ENCODE results near the gene RNF151.
"Not testable (repeated sequence)": the region's sequence is repeated elsewhere in the genome, so short reads cannot be mapped to it uniquely, and the experiment has no call there.

RNF151 gene

DNA sequence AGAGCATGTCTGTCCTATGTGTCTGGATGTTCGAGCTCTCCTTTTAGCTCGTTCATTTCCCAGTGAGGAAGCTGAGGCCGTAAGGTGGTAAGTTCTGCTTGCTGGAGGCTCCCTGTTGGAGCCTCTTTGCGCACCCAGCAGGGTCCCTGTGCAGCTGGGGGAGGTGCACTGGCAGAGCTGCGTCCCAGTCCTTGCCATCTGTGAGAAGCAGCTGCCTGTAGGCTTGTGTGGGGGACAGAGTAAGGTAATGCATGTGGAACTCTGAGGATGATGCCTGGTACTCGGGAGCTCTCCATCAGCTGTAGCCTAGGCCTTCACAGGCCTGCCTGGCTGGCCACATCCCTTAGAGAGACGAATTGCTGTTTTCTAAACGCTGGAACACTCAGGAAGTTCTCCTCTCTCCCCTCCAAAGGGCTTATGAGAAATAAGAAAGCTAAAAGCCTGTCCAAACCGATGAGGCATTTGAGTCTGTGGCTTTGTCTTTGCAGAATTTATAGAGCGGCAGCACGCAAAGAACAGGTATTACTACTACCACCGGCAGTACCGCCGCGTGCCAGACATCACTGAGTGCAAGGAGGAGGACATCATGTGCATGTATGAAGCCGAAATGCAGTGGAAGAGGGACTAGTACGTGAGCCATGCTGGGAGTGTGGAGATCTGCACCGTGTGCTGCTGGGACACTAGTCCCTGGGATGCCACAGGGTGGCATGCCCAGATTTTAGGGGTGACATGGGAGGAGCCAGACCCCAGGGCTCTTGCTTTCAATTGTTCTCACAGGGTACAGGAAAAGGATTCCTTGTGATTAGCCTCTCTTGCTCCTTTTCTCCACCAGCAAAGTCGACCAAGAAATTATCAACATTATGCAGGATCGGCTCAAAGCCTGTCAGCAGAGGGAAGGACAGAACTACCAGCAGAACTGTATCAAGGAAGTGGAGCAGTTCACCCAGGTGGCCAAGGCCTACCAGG lies 5.7 kb upstream of the RNF151 start:
- no peak for DNase-seq

- no peak for DNase-seq
Observed at GRCh38 chr16:1961651-1962067, 5.0 kb upstream of the RNF151 start.

GRCh38 chr16:1962161-1963153 lies 4.2 kb upstream of the RNF151 start:
- not testable (repeated sequence) for DNase-seq

DNA sequence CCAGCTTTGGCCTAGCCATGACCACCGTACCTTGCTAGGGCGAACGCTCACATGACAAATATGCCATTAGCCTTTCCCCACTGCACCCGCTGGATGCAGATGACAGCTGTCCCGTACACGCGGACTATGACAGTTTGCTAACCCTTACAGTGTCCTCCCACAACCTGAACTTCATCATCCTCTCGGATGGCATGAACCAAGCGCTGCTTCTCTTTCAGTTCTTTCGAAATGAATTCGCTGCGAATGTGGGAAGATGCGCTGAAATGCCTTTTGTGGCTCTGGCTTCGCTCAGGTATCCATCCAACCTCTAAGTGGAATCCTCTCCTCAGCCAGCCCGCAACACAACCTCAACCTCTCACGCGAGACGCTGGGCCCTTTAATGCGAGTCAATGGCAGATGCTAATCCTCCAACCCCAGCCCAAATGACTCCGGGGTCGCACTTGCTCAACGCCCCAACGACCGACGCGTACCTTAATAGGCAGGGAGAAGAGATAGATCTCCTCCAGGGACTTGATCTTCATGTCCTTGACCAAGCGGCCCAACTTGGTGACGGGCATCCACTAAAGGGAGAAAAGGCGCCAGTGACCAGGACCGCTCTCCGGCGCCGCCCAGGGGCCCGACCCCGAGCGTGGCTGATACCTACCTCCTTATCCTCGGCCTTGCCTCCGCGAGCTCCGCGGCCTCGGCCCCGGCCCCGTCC lies 2.7 kb upstream of the RNF151 start:
- no peak for DNase-seq

- peak; percentile 96 for DNase-seq
Observed at GRCh38 chr16:1964506-1965395, 1.9 kb upstream of the RNF151 start, which contains the start of gene RPS2. RPS2 (minus strand) TSS chr16:1964826; CDS start chr16:1964625, 201 bp downstream.

GRCh38 chr16:1965396-1966001 lies 1.2 kb upstream of the RNF151 start:
- DNase-seq, result no peak

GRCh38 chr16:1968146-1968953 lies 1.7 kb downstream of the RNF151 start:
- no peak for DNase-seq

DNA sequence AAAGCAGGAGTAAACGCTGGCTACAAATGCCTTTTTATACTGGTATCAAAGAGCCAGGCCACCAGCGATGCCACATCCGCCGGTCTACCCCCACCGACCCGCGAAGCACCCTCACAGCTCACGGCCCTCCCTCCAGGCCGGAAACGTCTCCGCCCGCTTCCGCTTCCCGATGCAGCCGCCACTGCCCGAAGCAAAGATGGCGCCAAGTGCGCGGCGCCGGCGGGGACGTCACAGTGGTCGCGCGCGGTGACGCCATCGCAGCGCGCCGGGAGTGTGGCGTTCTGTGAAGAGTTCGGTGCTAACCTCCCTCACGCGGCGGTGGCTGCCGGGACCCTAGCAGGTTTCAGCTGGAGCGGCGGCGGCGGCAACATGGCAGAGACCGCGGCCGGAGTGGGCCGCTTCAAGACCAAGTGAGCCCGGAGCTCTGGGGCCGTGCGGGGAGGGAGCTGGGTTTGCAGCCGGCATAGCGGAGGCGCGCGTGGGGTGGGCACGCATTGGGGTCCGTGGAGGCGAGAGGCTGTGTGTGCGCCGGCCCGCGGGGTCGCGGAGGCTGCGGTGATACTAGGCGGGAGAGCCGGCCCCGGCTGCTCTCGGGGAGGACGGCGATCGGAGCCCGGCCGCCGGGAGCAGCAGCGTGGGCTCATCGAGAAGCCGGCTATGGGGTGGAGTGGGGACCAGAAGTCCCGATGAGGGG lies 5.3 kb downstream of the RNF151 start, which contains the start of gene TBL3:
Gene TBL3, plus strand, starts transcription at position 258 of the 694 bp plus-strand sequence. Its CDS starts 112 bp downstream, at position 370.
- DNase-seq, result peak; percentile 85

- DNase-seq, result no peak
Observed at GRCh38 chr16:1972490-1972877, 5.8 kb downstream of the RNF151 start.

DNA sequence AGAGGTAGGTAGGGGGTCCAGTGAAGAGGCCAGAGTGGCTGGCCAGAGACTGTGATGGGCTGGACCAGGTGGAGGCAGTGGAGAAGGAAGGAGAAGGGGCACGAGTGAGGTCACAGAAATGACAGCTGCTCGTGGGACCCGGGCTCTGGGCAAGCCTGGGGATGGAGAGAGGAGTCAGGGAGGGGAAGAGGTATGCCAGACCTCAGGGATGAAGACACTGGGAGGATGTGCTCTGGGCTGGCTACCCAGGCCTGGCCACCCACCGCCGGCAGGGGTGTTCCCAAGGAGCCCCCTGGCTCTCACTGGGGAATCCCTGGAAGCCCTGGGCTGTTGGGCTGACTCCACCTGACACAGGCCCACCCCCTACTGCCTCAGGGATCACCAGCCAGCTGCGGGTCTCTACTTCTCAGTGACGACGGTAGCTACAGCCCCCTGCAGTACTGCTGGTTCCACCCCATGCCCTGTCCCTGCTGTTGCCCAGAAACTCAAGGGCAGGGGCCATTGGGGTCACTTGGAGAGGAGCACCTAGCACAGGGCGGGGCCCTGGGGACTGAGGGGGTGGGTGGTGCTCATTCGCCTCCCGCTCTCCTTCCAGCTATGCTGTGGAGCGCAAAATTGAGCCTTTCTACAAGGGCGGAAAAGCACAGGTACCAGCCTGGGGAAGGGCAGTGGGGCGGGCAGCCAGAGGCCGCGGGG lies 7.0 kb downstream of the RNF151 start:
- DNase-seq, result no peak

DNA sequence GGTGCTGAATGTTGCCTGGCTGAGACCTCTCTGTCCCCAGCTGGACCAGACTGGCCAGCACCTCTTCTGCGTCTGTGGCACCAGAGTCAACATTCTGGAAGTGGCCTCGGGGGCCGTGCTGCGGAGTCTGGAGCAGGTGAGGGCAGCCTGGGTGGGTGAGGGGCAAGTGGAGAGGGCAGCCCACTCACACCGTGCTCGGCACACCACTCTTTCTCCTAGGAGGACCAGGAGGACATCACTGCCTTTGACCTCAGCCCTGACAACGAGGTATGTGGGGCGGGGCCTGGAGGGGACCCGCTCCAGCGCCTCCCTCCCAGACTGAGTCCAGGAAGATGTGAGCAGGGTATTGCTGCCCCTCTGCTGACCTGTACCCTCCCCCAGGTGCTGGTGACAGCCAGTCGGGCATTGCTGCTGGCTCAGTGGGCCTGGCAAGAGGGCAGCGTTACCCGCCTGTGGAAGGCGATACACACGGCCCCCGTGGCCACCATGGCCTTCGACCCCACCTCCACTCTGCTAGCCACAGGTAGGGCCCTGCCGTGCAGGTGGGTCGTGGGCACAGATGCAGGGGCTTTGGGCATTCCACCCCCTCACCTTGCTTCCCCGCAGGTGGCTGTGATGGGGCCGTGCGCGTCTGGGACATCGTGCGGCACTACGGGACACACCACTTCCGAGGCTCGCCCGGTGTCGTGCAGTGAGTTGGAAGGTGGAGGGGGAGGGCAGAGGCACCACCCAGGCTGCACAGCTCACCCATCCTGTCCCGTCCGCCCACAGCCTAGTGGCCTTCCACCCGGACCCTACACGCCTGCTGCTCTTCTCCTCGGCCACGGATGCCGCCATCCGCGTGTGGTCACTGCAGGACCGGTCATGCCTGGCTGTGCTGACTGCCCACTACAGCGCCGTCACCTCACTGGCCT lies 7.8 kb downstream of the RNF151 start:
- no peak for DNase-seq

DNA sequence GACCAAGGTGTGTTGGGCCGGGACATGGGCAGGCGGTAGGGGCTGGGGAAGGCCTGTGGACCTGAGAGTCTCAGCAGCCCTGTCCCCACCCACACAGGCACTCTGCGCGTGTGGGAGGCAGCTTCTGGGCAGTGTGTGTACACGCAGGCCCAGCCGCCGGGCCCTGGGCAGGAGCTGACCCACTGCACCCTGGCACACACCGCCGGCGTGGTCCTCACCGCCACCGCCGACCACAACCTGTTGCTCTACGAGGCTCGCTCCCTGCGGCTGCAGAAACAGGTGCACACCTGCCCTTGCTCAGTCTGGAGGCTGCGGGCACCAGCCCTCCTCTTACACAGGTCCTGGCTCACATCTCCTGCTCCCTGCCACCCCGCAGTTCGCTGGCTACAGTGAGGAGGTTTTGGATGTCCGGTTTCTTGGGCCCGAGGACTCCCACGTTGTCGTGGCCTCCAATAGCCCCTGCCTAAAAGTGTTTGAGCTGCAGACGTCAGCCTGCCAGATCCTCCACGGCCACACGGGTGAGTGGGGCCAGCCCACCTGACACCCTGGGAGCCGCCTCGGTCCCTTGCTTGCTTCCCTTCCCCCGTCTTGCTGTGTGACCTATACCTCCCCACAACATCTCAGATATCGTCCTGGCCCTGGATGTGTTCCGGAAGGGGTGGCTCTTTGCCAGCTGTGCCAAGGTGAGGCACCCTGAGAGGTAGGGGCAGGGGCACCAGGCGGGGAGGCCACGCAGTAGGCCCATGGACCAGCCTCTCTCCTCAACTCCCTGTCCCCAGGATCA lies 9.0 kb downstream of the RNF151 start:
- no peak for DNase-seq

- no peak for DNase-seq
Observed at GRCh38 chr16:1976216-1976520, 9.5 kb downstream of the RNF151 start.

GRCh38 chr16:1976951-1977874 lies 10.6 kb downstream of the RNF151 start:
- no peak for DNase-seq

DNA sequence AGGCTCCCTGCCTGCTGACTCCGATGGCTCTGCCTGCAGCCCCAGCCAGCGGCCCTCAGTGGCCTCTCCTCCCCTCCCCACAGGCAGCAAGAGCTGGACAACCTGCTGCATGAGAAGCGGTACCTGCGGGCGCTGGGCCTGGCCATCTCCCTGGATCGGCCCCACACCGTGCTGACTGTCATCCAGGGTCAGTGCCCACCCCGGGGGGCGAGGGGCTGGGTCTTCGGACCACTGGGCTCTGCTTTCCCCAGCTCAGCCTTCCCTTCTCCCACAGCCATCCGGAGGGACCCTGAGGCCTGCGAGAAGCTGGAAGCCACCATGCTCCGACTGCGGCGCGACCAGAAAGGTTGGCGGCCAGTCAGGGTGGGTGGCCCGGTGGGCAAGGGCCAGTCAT lies 11.2 kb downstream of the RNF151 start:
- no peak for DNase-seq
